Fibroblast of skin of left biceps (primary cell): Measurements from ENCODE around the gene LILRB5.
"Not testable (repeated sequence)": the region's sequence is repeated elsewhere in the genome, so short reads cannot be mapped to it uniquely, and the experiment has no call there.

ENCODE experiments used
- DNase-seq, 2 experiments: peaks; one replicate each; pipeline ENCODE4 v3.0.0-alpha.2; 2013; ENCODE audit warnings: low read depth in 2 of 2

The LILRB5 gene

DNA sequence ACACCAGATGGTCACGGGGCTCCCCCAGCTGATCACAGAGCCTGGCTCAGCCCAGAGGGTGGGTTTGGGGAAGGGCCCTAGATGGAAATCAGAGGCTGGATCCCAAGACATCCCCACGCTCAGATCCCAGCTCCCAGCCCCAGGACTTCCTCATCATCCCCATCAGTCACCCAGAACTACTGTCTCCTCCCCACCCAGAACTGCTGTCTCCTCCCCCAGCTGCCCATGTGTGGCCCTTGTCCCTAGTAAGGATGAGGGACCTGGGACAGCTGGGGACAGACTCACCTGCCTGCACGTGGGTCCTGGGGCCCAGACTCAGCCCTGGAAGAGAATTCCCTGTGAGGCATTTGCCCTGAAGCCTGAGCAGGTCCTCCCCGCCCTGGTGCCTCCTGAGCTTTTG lies 14.8 kb downstream of the LILRB5 start:
- DNase-seq, result not testable (repeated sequence)

DNA sequence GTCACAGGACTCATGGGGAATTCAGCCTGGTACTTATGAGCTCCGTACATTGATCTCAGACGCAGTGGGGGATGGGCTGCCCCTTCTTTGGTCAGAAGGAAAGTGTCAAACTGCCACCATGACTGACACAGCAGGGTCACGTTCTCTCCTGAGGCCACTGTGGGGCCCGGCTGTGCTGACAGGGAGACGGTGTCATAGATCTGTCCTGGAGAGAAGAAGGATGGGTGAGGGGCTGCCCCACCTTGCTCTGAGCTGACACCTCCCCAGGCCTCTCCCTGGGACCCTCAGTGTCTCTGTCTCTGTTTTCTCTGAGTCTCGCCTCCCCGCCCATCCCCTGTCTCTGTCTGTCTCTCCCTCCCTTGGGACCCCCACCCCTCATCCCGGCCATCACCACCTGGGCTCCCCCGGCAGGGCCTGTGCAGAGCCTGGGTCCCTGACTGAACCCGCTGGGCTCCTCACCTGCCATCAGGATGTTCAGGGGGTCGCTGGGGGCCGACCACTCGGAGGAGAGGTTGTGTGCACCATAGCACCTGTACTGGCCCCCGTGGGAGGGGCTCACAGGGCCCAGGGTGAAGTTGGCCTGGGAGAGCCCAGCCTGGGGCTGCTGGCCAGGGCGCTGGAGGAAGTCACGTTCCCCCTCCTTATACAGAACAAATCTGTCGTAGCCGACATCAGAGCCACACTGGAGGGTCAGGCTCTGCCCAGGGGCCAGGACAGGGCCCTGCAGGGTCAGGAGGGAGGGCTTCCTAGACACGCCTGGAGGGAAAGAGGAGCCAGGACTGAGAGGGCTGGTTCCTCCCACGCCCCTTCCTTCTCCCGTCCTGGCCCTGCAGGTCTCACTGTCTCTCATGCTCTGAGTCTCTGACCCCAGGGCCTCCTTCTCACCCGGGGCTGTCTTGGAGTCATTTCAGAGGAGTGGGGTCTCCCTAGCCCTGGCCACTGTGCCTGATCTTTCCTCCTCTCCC lies 16.4 kb downstream of the LILRB5 start:
- DNase-seq, result not testable (repeated sequence)

DNA sequence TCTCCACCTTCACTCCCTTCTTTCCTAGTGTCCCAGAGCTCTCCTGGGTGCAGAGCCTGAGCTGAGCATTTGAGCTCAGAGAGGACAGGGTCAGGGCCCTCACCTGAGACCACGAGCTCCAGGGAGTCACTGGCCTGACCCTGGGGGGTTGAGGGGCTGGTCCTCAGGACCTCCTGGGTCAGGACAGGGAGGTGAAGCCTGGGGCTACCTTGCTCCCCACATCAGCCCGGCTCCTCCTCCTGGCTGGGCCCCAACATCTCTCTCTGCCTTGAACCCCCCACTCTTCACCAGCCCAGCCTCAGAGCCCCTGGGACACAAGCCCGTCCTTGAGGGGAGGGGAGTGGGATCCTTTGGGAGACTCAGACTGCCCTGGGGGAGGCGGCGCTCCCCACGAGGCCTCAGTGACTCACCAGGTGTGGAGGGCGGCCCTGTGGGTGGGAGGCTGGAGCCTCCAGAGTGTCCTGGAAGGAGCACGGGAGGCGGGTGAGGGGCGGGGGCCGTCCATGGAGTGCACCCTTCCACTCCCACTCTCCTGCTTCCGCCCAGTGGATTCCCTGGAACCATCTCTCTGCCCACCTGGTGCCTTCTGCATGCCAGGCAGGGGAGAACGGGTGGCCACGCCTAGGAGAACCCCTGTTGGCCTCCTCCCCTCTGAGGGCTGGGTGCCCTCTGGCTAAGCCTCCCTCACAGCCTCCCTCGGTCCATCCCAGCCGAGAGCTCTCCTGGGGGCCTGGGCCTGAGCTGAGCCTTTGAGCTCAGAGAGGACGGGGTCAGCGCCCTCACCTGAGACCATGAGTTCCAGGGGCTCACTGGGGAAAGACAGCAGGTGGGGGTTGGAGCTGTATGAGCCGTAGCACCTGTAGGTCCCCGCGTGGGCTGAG lies 17.3 kb downstream of the LILRB5 start:
- DNase-seq, result not testable (repeated sequence)

DNA sequence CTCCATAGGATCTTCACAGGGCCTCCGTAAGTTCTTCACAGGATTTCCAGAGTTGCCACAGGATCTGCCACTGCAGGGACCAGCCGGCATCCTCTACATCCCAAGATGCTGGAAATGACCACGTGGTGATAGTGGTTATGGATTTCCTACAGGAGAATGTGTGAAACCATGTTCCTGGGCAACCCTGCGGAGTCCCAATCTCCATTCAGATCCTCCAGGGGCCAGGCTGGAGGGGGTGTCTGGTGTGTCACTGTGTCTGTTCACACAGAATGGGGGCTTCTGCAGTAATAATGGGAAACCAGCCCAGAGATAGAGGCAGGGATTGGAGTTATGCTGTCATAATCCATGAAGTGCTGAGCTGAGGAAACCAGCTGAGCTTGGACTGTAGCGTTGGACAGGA lies 23.1 kb downstream of the LILRB5 start:
- DNase-seq, result no peak

DNA sequence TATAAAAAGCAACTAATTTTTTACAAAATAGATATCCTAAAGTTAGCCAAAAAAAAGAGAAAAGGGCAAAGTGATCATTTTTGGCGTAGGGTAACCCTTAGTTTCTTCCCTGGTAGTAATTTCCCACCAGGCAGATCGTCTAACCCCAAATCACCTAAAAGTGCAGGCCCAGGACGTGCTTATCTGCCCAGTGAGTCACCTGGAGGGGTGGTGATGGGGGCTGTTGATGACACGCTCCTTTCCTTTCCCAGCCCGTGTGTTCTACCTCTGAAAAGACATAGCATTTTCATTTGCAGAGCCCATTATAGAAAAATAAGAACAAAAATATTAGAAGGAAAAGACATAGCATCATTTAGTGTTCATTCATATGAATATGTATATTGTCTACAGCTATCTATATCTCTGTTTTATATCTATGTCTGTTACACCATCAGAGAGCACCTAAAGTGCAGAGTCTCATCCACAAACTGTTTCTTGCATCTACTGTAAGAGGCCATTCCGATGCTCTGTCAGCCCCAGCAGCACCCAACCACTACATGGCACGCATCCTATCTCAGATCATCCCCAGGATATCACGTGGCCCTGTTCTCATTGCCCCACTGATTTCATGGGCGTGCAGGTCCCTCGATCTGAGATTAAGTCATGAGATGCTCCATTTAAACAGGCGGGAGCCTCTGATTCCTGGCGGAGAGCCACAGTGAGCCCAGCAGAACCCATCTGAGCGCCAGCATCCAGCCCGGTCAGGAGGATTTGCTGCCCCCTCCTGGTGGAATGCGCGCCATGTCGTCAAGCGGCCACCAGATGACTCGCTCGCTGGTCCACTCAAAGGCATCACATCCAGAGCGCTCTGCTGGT lies 25.8 kb downstream of the LILRB5 start:
- DNase-seq, result no peak

DNA sequence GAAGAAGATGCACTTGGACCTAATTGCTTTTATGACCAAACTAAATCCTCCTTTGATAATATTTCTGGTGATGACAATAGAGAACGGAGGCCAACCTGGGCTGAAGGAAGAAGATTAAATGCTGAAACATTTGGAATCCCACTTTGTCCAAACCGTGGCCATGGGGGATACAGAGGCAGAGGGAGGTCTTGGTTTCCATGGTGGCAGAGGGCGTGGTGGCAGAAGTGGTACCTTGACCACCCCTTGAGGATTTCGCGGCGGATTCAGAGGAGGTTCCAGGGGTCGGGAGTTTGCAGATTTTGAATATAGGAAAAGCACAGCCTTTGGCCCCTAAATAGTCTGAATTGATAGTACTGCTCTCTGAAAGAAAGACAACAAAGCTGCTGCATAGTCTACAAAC lies 27.0 kb downstream of the LILRB5 start:
- DNase-seq, result no peak

DNA sequence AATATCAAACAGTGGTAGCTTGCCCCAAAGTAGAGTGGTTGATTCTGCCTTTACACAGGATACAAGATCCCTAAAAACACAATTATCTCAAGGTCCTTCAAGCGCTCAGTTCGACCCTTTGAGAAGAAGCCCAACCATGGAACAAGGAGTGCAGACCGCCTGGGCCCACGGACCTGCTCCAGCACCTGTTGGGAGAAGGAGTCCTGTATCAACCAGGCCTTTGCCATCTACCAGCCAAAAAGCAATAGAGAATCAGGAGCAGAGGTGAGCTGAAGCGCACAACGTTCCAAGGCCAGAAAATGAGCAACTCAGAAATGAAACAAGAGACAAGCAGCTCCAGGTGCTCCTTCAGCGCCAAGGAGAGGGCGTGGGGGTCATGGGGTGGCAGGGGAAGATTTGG lies 27.9 kb downstream of the LILRB5 start:
- DNase-seq, result no peak

DNA sequence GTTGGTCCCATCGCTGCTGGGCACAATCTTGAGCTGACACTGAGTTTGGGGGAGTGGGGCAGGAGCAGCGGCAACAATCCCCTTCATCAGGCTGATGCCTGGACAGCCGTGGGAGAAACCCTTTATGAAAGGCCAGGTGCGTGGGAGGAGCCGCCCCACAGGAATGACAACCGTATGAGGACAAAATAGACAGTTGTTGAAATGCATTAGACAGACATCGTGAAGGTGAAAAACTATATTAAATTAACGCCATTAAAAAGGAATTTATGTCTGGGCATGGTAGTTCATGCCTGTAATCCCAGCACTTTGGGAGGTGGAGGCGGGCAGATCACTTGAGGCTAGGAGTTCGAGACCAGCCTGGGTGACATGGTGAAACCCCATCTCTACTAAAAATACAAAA lies 32.5 kb downstream of the LILRB5 start:
- DNase-seq, result not testable (repeated sequence)

DNA sequence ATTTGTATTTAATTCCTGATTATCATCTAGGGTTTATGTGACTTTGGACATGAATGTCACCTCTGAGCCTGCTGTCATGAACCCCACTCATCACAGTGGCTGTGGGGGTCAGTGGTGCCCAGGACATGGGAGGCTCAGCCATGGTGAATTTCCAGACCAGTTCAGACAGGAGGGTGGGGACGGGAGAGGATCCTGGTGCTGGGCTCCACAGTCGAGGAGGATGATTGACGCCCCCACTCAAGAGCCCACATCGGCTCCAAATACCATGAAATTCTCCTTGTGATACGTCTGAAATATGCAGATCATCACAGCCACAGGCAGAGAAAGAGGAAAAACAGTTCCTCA lies 33.2 kb downstream of the LILRB5 start:
- not testable (repeated sequence) for DNase-seq

DNA sequence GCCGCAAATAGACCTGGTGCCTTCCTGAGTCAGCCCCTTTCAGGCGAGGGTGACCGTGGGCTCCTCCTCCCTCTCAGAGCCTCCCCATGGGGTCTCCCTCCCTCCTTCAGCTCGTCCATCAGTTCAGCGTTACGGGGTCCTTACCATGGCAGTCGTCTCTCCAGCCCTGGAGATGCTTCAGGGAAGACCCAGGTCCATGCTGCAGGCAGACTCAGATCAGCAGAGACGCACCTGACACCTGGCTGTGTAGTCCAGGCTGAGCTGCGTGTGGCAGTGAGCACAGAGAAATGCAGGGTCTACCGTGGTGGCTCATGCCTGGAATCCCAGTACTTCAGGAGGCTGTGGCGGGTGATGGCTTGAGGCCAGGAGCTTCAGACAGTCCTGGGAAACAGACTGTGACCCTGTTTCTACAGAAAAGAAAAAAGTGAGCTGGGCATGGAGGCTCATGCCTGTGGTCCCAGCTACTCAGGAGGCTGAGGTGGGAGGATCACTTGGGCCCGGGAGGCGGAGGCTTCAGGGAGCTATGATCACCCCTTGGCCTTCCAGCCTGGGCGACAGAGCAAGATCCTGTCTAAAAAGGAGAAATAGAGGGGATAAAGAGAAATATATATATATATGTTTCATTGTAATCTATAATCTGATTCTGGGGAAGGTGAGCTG lies 33.7 kb downstream of the LILRB5 start:
- not testable (repeated sequence) for DNase-seq

DNA sequence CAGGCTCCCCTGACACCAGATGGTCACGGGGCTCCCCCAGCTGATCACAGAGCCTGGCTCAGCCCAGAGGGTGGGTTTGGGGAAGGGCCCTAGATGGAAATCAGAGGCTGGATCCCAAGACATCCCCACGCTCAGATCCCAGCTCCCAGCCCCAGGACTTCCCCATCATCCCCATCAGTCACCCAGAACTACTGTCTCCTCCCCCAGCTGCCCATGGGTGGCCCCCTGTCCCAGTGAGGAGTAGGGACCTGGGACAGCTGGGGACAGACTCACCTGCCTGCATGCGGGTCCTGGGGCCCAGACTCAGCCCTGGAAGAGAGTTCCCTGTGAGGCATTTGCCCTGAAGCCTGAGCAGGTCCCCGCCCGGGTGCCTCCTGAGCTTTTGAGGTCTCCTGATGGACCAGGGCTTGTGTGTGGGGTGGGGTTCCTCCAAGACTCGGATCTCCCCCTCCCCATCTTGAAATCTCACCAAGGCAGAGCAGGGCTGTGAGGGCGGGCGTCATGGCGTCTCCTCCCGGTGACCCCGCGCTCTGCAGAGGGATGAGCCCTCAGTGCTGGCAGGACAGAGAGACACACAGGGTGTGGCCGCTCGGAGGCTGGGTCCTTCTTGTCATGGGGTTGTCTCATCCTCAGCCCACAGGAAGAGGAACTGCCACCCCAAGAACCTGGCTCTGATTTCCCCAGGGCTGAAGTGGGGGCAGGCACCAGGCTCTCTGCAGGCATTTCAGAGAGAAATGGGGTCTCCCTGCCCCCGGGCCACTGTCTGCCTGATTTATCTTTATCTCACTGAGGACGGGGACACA lies 34.4 kb downstream of the LILRB5 start, which contains the start of gene LILRB3:
Gene LILRB3, minus strand, starts transcription at position 534 of the 803 bp plus-strand sequence. Its CDS starts 31 bp downstream, at position 503.
- DNase-seq, result not testable (repeated sequence)

DNA sequence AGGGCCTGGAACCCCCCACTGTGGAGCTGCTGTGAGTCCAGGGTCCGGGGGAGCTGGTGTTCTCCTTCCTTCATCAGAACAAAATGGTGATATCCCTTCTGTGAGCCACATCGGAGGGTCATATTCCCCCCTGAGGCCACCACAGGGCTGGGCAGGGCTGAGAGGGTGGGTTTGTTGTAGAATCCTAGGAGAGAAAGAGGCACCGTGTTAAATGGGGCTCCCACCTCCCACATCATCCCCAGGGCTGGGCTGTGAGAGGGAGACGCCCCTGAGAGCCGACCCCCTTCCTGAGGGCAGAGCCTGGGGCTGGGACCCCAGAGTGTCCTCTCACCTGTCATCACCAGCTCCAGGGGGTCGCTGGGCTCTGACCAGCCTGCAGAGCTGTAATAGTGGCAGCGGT lies 35.1 kb downstream of the LILRB5 start:
- DNase-seq, result not testable (repeated sequence)

DNA sequence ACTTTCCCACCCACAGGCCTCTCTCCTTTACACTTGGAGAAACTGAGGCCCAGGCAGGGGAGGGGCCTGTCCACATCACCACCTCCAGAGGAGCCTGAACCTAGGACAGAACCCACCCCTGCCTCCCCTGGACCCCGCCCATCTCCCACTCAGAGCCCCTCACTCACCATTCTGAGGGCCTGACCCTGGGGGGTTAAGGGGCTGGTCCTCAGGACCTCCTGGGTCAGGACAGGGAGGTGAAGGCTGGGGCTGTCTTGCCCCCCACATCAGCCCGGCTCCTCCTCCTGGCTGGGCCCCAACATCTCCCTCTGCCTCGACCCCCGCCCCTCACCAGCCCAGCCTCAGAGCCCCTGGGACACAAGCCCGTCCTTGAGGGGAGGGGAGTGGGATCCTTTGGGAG lies 37.4 kb downstream of the LILRB5 start:
- not testable (repeated sequence) for DNase-seq

DNA sequence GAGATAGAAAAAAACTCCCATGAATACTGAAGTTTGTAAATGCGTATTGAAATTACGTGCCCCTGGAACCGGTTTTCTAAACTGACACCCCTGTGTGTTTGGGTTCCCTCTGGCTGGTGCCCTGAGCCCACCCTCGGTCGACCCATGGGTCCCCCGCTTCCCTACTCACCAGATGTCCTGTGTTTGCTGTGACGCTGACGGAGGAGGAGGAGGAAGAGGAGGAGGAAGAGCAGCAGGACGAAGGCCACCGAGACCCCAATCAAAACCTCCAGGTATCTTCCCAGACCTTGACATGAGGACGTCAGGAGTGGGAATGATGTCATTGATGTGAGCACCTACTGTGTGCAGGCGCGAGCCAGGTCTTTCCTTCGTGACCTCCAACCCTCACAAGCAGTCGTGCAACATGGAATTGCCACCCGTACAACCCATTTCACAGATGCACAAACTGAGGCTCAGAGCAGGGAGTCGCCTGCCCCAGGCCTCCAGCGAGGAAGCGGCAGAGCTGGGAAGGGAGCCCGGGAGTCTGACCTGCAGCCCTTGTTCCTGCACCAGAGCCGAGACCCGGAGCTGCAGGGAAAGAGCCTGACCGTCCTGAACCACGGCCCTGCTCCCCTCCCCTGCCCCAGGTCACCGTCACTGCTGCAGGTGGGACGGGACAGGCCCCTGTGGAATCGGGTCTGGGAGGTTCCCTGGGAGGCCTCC lies 38.0 kb downstream of the LILRB5 start:
- no peak for DNase-seq

DNA sequence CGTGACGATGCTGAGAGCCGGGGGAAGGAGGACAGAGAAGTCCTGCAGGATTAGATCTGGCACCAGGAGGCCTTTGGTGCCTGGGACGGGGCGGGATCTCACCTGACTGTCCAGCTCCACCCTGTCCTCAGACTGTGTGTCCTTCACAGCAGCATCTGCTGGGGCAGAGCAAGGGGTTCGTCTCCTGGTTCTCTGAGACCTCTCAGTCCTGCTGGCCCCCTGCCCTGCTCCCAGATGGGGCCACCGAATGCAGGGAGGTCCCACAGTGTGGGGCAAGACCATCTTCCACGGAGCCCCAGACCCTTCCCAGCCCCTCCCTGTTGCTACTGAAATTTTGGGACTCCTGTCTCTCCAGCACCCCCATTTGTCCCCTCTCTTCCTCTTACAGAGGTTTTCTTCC lies 38.8 kb downstream of the LILRB5 start:
- no peak for DNase-seq

DNA sequence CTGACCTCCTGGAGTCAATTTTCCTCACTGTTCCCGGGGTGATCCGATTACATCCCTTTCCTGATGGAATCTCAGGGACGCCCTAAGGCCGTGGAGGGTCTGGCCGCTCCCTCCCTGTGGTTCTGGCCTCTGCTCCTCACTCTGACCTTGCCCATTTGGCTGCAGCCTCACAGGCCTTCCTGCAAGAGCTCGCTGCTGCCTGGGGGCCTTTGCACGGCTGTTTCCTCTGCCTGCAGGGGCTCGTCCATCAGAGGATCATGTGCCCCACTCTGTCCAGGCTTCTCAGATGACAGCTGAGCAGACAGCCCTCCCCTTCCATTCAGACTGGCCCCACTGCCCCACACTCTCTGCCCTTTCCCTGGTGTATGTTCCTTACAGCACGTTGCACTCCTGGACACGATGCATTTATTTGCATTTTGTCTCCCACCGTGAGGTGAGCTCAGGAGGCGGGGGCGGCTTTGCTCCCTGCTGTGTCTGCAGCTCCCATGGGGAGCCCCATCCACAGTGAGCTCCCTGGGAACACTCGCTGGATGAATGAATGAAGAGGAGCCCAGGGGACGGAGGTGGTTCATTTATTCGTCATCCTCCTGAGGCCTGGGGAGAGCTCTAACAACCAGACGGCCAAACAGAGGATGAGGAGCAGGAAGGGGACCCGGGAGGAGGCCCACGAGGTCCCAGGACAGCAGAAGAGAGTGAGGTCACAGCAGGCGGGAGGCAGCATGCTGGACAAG lies 39.4 kb downstream of the LILRB5 start:
- DNase-seq, result not testable (repeated sequence)

DNA sequence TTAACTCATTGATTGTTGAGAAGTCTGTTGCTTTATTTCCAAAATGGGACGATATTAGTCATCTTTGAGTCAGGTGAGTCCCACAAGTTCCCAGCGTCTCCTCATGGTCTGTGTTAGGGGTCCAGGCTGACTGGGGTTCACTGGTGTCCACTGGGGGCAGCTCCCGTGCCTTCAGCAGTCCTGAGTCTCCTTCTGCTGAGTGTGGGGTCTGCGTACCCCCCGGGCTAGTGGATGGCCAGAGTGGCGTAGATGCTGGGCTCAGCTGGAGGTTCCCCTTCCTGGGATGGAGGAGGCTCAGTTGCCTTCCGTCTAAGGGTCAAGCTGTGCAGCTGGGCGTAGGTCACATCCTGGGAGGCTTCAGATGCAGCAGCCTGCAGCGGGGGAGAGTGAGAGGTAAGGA lies 40.2 kb downstream of the LILRB5 start:
- no peak for DNase-seq

DNA sequence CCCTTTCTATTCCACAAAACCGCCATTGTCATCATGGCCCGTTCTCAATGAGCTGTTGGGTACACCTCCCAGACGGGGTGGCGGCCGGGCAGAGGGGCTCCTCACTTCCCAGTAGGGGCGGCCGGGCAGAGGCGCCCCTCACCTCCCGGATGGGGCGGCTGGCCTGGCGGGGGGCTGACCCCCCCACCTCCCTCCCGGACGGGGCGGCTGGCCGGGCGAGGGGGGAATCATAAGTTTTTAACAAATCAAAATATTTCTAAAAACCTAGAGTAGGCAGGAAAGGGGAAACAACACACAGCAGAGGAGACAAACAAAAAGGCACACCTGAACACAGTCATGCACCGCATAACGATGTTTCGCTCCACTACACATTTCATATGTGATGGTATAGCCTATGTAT lies 42.3 kb downstream of the LILRB5 start:
- not testable (repeated sequence) for DNase-seq

DNA sequence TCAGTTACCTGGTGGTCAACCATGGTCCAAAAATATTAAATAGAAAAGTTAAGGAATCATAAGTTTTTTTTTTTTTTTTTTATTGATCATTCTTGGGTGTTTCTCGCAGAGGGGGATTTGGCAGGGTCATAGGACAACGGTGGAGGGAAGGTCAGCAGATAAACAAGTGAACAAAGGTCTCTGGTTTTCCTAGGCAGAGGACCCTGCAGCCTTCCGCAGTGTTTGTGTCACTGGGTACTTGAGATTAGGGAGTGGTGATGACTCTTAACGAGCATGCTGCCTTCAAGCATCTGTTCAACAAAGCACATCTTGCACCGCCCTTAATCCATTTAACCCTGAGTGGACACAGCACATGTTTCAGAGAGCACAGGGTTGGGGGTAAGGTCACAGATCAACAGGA lies 42.9 kb downstream of the LILRB5 start:
- DNase-seq, result not testable (repeated sequence)
